Keratinocyte (primary cell): ENCODE results near the gene TMEM123. TPM values are rescaled to one million over a fixed set of nuclear protein-coding genes. Genes with fewer than 3 reads are reported as not detected.

Experiments
- DNase-seq: peaks from one replicate; pipeline ENCODE4 v3.0.0-alpha.2; 2011; ENCODE audit warnings: low read depth, missing footprints, low spot score
- FAIRE-seq: peaks from 2 replicates; lab custom pipeline; 2011; peaks lifted over from hg19 to GRCh38; lab: Jason Lieb, UNC
- H2AFZ ChIP-seq: 2 replicates; pipeline ENCODE4 v1.6.0; 2012; ENCODE audit warnings: low read length, control low read depth, inconsistent platforms; ENCODE audit not compliant: control insufficient read depth
- H3K27ac ChIP-seq: 2 replicates; pipeline ENCODE4 v1.5.1; 2011; ENCODE audit warnings: low read length; ENCODE audit not compliant: control insufficient read depth, insufficient read depth
- H3K27me3 ChIP-seq: 3 replicates; pipeline ENCODE4 v1.6.0; 2011; ENCODE audit warnings: low read length; ENCODE audit not compliant: control insufficient read depth, insufficient read depth; ENCODE audit errors: extremely low read depth
- H3K36me3 ChIP-seq, 2 experiments: 2 replicates in 1 of 2; 3 replicates in 1 of 2; pipeline ENCODE4 v1.5.1; 2011; ENCODE audit warnings: low read length in 2 of 2, mild to moderate bottlenecking in 1 of 2; ENCODE audit not compliant: control insufficient read depth in 2 of 2, insufficient read depth in 2 of 2; ENCODE audit errors: extremely low read depth in 1 of 2
- H3K4me1 ChIP-seq: 3 replicates; pipeline ENCODE4 v1.5.1; 2011; ENCODE audit warnings: low read length; ENCODE audit not compliant: control insufficient read depth, insufficient read depth; ENCODE audit errors: extremely low read depth
- H3K4me2 ChIP-seq: 3 replicates; pipeline ENCODE4 v1.6.0; 2011; ENCODE audit warnings: low read depth, low read length; ENCODE audit not compliant: control insufficient read depth, insufficient read depth; ENCODE audit errors: extremely low read depth
- H3K4me3 ChIP-seq, 3 experiments: fragments of 200-600 bp in 1 of 3; sonication (generic) in 1 of 3; 2 replicates in 2 of 3; 3 replicates in 1 of 3; pipeline ENCODE4 v1.5.1; 2011 to 2016; ENCODE audit warnings: low read length in 3 of 3, mild to moderate bottlenecking in 3 of 3, control low read depth in 2 of 3, inconsistent platforms in 1 of 3, low read depth in 1 of 3, mixed read lengths in 1 of 3, mixed run types in 1 of 3, moderate library complexity in 1 of 3; ENCODE audit not compliant: control insufficient read depth in 2 of 3, insufficient read depth in 2 of 3; ENCODE audit errors: extremely low read depth in 1 of 3
- H3K79me2 ChIP-seq: 2 replicates; pipeline ENCODE4 v1.6.0; 2012; ENCODE audit warnings: low read length; ENCODE audit not compliant: control insufficient read depth, insufficient read depth
- H3K9ac ChIP-seq: 3 replicates; pipeline ENCODE4 v1.6.0; 2011; ENCODE audit warnings: low read length; ENCODE audit not compliant: control insufficient read depth, insufficient read depth; ENCODE audit errors: extremely low read depth
- H3K9me1 ChIP-seq: 3 replicates; pipeline ENCODE4 v1.6.0; 2011; ENCODE audit warnings: low read length; ENCODE audit not compliant: control insufficient read depth, insufficient read depth; ENCODE audit errors: extremely low read depth
- H3K9me3 ChIP-seq: 2 replicates; pipeline ENCODE4 v1.5.1; 2012; ENCODE audit warnings: low read depth, low read length; ENCODE audit not compliant: control insufficient read depth
- H4K20me1 ChIP-seq: 3 replicates; pipeline ENCODE4 v1.6.0; 2011; ENCODE audit warnings: low read length; ENCODE audit not compliant: control insufficient read depth, insufficient read depth; ENCODE audit errors: extremely low read depth
- EZH2 ChIP-seq: IDR thresholded peaks from one replicate; pipeline ENCODE4 v1.6.1; 2012; ENCODE audit warnings: inconsistent platforms, mild to moderate bottlenecking, low read length, moderate library complexity
- dilution Hi-C: fragments of 300-500 bp; cut with MboI; formaldehyde crosslinking; loops from one replicate; pipeline ENCODE4 v1.7.0; 2020; ENCODE audit warnings: low sequenced_read_pairs; ENCODE audit not compliant: extremely low pct_ligation_motif_present
- polyA plus RNA-seq, 5 experiments: library from polyadenylated mRNA; depleted of rRNA in 3 of 5; stranded (reverse) in 3 of 5; stranded (forward) in 1 of 5; unstranded in 1 of 5; fragments of >200 nt; gene quantifications; 1 replicate in 1 of 5; 2 replicates in 3 of 5; 3 replicates in 1 of 5; pipeline versions ENCODE4 v1.2.1 to v1.2.3, GENCODE V29; 2011 to 2012; ENCODE audit warnings: missing spikeins in 2 of 5, low read depth in 1 of 5, low replicate concordance in 1 of 5
- TF ChIP-seq, protein P1 (sequence below), 3 experiments: IDR thresholded peaks in 1 of 3; conservative IDR thresholded peaks in 1 of 3; optimal IDR thresholded peaks in 1 of 3; 2 replicates in 2 of 3; 3 replicates in 1 of 3; pipeline versions ENCODE3 to v1.5.1; 2011; ENCODE audit warnings: low read length in 3 of 3, mild to moderate bottlenecking in 3 of 3, moderate library complexity in 2 of 3, control low read depth in 1 of 3, inconsistent platforms in 1 of 3; ENCODE audit not compliant: insufficient read depth in 2 of 3; ENCODE audit errors: extremely low read depth in 1 of 3

Gene TMEM123
- polyA plus RNA-seq, 1 donor (not counting 4 experiments of a cell fraction or from before 2014, with no cell fraction given): 408 TPM

- Histone ChIP-seq H3K27me3 (no peaks in the 10 kb centered on the region), H2AFZ (no peak overlapping the region), H3K27ac (no peak overlapping the region), H3K4me1 (no peaks in the 10 kb centered on the region), H3K9me1 (no peaks in the 10 kb centered on the region), H4K20me1 (peaks cover 3% of the 10 kb centered on the region), H3K36me3 (peaks cover 15 to 18% of the 10 kb centered on the region in 2 experiments), H3K79me2 (peaks cover 3% of the 10 kb centered on the region), H3K9me3 (no peaks in the 10 kb centered on the region), H3K4me3 (no peak overlapping the region), H3K9ac (no peak overlapping the region), H3K4me2 (no peak overlapping the region)
- dilution Hi-C loops: no loop called here
- DNase-seq (no peak), FAIRE-seq (no peak)
- no peak for TF ChIP-seq EZH2
These were observed 66.3 kb downstream of the TMEM123 start for GRCh38 chr11:102386136-102386734.

DNA sequence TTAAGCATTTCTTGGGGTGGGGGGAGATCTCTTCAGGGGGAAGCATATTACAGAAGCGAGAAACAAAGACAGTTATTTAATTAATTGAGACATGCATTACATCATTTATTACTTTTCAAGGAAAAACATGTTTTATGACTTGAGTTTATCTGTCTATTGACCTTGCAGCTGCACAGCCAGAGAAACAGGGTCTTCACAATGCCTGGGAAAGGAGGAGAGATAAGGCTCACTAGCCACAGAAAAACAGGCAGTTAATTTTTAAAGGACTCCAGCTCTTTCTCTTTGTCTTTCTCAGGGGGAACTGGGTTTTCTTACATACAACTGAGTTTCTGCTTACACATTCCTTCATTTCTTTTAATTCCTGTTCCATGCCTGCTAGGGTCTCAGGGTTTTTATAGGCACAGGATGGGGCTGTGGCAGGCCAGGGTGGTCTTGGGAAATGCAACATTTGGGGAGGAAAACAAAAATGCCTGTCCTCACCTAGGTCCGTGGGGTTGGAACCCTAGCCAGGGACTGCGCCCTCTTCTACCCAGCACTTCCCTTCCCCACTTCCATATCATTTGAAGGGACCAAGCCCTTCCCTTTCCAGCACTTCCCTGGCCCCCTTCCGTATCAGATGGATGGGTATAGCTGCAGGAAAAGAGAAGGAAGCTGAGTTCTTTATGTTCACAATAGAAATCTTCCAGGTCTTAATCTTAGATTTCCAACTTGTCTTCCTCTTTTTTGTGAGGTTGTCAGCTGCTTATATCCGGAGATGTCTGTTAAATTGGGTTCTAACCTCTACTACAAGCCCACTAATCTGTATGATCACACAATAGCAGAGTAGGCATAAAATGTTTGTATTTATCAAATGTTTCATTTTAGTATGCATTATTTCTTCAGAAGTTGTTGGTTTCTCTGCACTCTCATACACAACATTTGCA lies 67.2 kb downstream of the TMEM123 start:
- Histone ChIP-seq H3K4me2 (no peak overlapping the region), H3K4me1 (no peaks in the 10 kb centered on the region), H3K27me3 (no peaks in the 10 kb centered on the region), H3K9me1 (no peaks in the 10 kb centered on the region), H3K4me3 (no peak overlapping the region), H3K27ac (no peak overlapping the region), H3K79me2 (no peaks in the 10 kb centered on the region), H3K36me3 (peaks cover 12 to 14% of the 10 kb centered on the region in 2 experiments), H4K20me1 (no peaks in the 10 kb centered on the region), H3K9ac (no peak overlapping the region), H3K9me3 (no peaks in the 10 kb centered on the region), H2AFZ (no peak overlapping the region)
- FAIRE-seq (no peak), DNase-seq (no peak)
- dilution Hi-C loops: no loop called here
- TF ChIP-seq, protein P1, sequence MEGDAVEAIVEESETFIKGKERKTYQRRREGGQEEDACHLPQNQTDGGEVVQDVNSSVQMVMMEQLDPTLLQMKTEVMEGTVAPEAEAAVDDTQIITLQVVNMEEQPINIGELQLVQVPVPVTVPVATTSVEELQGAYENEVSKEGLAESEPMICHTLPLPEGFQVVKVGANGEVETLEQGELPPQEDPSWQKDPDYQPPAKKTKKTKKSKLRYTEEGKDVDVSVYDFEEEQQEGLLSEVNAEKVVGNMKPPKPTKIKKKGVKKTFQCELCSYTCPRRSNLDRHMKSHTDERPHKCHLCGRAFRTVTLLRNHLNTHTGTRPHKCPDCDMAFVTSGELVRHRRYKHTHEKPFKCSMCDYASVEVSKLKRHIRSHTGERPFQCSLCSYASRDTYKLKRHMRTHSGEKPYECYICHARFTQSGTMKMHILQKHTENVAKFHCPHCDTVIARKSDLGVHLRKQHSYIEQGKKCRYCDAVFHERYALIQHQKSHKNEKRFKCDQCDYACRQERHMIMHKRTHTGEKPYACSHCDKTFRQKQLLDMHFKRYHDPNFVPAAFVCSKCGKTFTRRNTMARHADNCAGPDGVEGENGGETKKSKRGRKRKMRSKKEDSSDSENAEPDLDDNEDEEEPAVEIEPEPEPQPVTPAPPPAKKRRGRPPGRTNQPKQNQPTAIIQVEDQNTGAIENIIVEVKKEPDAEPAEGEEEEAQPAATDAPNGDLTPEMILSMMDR (optimal IDR thresholded peaks at IDR 0.05 in 1 of 3, IDR thresholded peaks at IDR 0.05 in 1 of 3, conservative IDR thresholded peaks at IDR 0.05 in 1 of 3; ENCODE audit: extremely low read depth in 1 of 3, insufficient read depth in 2 of 3, low read length in 3 of 3): no peak
- no peak for TF ChIP-seq EZH2
